ENCODE data around the gene BIRC2. TPM values are rescaled to one million over a fixed set of nuclear protein-coding genes. Genes with fewer than 3 reads are reported as not detected.

Gene BIRC2
- total RNA-seq, 1 experiment from 2014 or later, result 28.2 TPM

DNA sequence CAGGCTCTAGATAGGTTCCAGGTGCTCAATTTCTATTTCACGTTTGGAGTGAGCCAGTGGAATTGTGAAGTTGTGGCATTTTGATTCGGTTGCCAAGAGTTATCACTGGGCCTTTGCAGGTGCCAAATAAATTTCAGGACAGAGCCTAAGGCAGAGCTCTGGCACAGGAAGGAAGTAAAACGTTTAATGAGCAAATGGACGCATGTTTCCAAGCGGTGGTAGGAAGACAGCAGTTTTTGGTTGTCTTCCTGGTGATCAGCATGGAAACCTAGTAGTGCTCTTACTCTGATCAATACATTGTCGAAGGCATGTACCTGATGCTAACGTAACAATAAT is 29.3 kb upstream of the BIRC2 start:
- Histone ChIP-seq H2BK20ac (ENCODE audit: low read depth, low read length, poor library complexity, severe bottlenecking) (no peak overlapping the region), H4K5ac (ENCODE audit: insufficient read length, low read depth, low read length) (no peak overlapping the region), H2BK12ac (ENCODE audit: insufficient read length, low read depth, low read length) (no peak overlapping the region), H3K27ac (ENCODE audit: insufficient read length, low read depth, low read length) (no peak overlapping the region), H3K9me3 (ENCODE audit: control insufficient read depth, low read depth, low read length) (no peaks in the 10 kb centered on the region), H3K56ac (ENCODE audit: insufficient read length, low read depth, low read length) (no peak overlapping the region), H3K27me3 (ENCODE audit: insufficient read depth, low read length) (no peaks in the 10 kb centered on the region; the same call in 1 of the 2 replicates), H3T11ph (ENCODE audit: low read length) (no peak overlapping the region), H3K4ac (ENCODE audit: low read depth, low read length) (no peak overlapping the region), H2AFZ (ENCODE audit: low read length) (no peak overlapping the region), H3K4me1 (ENCODE audit: insufficient read depth, low read length) (peaks cover 2% of the 10 kb centered on the region; the same call in 1 of the 2 replicates), H3K9ac (ENCODE audit: extremely low read depth, insufficient read length, low read length) (no peak overlapping the region), H3K79me1 (ENCODE audit: insufficient read depth, low read depth, low read length, poor library complexity, severe bottlenecking) (no peaks in the 10 kb centered on the region), H4K91ac (ENCODE audit: insufficient read length, low read depth, low read length) (no peak overlapping the region), H3K79me2 (ENCODE audit: insufficient read depth, low read length) (no peaks in the 10 kb centered on the region), H3K23ac (ENCODE audit: insufficient read length, low read depth, low read length) (no peak overlapping the region), H2BK5ac (ENCODE audit: insufficient read length, low read length) (no peak overlapping the region), H2AK5ac (ENCODE audit: insufficient read length, low read length) (no peak overlapping the region), H3K18ac (ENCODE audit: insufficient read length, low read depth, low read length) (no peak overlapping the region), H2BK120ac (ENCODE audit: low read depth, low read length, poor library complexity, severe bottlenecking) (no peak overlapping the region), H4K20me1 (ENCODE audit: control insufficient read depth, insufficient read depth, insufficient read length) (no peaks in the 10 kb centered on the region), H3K4me2 (ENCODE audit: insufficient read depth, insufficient read length, low read length) (peak overlapping the region; percentile 60), H2BK15ac (ENCODE audit: low read depth, low read length) (no peak overlapping the region), H4K8ac (replicated peaks; ENCODE audit: insufficient read length, low read depth, low read length) (no peak overlapping the region), H3K23me2 (ENCODE audit: insufficient read length, low read depth, low read length, poor library complexity, severe bottlenecking) (peaks cover 8% of the 10 kb centered on the region), H3K14ac (ENCODE audit: insufficient read depth, low read length) (no peak overlapping the region)
- Mint-ChIP-seq H3K27me3 (ENCODE audit: low read depth) (peaks cover 27% of the 10 kb centered on the region), H3K9me3 (no peaks in the 10 kb centered on the region), H3K27ac (no peak overlapping the region), H3K4me1 (peaks cover 6% of the 10 kb centered on the region in 2 experiments; a peak in 3 of 4 replicates), H3K36me3 (ENCODE audit: insufficient read depth in 1 of 3, low read depth in 3 of 3) (no peaks in the 10 kb centered on the region), H3K4me3 (peak overlapping the region; percentile 82 to 84)
- TF ChIP-seq, protein P1, sequence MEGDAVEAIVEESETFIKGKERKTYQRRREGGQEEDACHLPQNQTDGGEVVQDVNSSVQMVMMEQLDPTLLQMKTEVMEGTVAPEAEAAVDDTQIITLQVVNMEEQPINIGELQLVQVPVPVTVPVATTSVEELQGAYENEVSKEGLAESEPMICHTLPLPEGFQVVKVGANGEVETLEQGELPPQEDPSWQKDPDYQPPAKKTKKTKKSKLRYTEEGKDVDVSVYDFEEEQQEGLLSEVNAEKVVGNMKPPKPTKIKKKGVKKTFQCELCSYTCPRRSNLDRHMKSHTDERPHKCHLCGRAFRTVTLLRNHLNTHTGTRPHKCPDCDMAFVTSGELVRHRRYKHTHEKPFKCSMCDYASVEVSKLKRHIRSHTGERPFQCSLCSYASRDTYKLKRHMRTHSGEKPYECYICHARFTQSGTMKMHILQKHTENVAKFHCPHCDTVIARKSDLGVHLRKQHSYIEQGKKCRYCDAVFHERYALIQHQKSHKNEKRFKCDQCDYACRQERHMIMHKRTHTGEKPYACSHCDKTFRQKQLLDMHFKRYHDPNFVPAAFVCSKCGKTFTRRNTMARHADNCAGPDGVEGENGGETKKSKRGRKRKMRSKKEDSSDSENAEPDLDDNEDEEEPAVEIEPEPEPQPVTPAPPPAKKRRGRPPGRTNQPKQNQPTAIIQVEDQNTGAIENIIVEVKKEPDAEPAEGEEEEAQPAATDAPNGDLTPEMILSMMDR (conservative IDR thresholded peaks at IDR 0.05), result no peak
- no CpG with 5 or more reads among the region's 7 CpGs for WGBS (ENCODE audit: extremely low coverage, insufficient read length, low lambda C conversion rate)
- no peak for DNase-seq
